Left hindlimb (tissue), 1 donor: ENCODE data around the gene WNT7A.
"Not testable (repeated sequence)": the region's sequence is repeated elsewhere in the genome, so short reads cannot be mapped to it uniquely, and the experiment has no call there.

Experiments
- DNase-seq: peaks from one replicate; pipeline ENCODE4 v3.0.0-alpha.2; 2018

Gene WNT7A

DNA sequence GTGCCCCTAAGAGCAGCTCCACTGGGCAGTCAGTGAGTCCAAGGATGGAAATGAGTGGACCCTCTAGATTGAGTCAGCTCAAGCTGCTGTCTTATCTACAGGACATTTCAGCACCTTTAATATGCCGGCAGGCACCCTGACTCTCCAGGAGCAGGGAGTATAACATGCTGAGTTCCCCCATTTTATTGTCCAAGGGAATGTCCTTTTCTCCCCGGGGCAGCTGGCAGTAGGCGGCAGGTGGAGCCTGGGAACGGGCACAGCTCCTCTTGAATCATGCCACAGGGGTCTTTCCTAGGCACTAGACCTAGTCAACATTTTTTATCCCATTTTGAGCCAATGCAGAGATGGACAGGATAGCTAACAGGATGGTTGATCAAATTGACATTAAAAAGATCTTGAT, 14.8 kb downstream of the WNT7A start:
- no peak for DNase-seq

DNA sequence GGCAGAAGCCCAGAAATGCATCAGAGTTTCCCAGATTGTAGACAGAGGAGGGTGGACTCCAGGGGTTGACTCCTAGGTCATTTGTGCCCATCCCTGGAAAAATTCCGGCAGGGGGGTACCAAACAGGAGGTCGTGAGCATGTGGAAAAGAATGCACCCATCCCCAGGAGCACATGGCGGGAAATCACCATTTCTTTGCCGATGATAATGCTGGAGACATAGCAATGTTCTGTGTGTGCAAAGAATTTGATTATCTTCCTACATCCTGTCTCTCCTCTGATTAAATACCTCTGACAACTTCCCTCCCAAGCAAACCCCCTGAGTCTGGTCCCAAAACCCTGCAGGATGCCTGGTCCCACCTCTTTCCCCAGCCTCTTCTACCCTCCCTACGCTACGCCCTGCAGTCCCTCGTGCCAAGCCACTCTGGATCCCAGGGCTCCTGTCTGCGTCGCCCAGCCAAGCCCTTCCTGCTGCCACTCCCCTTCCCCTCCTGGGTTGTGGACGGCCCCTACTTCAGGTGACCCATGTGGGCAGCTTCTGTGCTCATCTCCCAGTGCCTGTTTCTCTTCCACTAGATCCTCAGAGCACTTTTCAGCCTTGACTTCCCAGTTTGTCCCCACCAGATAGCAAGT, 15.8 kb downstream of the WNT7A start:
- DNase-seq, result no peak

- DNase-seq, result no peak
These were observed 16.4 kb downstream of the WNT7A start for GRCh38 chr3:13863382-13863952.

DNA sequence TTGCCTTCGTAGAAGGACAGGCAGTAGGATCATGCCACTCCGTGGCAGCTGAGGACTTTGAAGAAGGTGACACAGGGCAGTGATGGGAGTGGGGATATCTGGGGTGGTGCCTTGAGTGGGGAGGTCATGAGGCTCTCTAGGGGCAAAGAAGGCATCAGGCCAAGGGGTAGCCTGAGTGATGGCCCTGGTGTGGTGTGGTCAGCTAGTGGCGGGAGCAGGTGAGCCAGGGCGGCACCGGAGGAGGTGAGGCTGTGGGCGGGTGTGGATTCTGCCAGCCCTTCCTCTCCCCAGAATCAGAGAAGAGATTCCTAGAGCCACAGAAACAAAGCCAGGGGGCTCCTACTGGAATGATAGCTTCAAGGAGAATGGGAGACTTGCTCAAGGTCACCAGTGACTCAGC, 18.4 kb downstream of the WNT7A start:
- DNase-seq, result no peak

- no peak for DNase-seq
These were observed 19.9 kb downstream of the WNT7A start for GRCh38 chr3:13860001-13860400.

DNA sequence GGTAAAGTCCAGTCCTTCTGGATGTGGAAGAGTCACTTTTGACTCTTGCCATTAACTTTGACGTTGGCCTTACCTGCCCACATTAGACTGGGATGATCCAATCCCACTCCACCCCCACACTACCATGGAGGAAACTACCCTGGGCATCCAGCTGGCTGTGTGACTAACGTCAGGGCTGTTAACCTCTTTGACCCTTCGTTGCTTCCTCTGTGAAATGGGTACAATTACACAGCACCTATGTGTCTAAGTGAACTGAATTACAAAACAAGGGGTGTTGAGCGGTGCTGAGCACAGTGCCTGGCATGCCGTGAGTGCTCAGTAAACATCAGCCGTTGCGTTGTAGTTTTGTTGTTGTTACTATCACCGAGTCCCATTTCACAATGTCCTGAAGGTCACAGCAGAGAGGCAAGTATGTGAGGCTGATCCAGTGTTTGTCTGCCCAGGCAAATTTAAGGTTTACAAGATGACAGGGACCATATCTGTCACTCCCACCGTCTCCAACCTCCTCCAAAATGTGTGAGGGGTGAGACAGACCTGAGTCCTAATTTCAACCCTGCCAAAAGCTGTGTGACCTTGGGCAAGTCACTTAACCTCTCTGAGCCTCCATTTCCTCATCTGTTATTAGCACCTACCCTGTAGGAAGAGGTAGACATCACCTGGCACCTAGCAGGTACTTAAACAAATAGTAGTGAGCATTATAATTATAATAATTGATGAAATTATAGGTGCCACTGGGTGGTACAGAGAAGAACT, 20.9 kb downstream of the WNT7A start:
- DNase-seq, result no peak

DNA sequence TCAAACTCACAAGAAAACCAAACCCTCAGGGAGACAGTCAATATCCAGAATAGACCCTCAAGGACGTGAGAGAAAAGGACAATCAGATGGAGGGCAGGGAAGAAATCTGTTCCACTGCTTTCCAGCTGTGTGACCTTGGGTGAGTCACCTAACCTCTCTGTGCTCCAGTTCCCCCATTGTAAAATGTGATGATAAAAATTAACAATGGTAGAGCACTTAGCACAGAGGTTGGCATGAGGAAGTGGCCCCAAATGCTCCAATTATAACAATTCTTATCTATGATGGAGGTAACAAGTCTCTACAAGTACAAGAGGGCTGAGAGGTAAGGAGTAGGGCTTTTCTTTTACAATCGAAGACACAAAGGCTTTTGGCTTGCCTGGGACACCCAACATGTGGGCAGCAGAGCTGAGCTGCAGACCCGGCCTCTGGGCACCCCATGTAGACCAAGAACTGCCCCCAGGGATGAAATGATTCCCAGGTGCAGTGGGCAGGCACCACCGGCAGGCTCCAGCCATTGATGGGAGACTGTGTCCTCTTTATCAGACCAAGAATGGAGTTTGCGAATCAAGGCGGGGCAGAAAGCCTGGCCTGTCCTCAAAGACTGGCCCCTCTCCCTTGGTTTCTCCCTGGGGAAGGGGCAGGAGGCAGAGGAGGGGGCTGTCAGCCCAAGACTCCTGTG, 22.0 kb downstream of the WNT7A start:
- DNase-seq, result no peak

GRCh38 chr3:13856628-13857027, 23.2 kb downstream of the WNT7A start:
- not testable (repeated sequence) for DNase-seq

GRCh38 chr3:13856006-13856405, 23.9 kb downstream of the WNT7A start:
- DNase-seq, result no peak

DNA sequence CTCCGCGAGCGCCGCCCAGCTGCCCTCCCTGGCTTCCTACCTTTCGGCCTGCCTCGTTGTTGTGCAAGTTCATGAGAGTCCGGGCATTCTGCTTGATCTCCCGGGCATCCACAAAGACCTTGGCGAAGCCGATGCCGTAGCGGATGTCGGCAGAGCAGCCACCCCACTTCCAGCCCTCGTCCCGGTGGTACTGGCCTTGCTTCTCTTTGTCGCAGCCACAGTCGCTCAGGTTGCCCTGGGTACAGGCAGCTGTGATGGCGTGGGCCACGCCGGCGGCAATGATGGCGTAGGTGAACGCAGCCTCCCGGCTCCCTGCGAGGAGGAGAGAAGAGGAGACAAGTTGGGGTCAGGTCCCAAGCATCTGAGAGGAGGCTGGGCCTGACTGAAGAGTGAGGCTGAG, 25.4 kb downstream of the WNT7A start:
- DNase-seq, result no peak

- no peak for DNase-seq
These were observed 25.9 kb downstream of the WNT7A start for GRCh38 chr3:13853978-13854296.

DNA sequence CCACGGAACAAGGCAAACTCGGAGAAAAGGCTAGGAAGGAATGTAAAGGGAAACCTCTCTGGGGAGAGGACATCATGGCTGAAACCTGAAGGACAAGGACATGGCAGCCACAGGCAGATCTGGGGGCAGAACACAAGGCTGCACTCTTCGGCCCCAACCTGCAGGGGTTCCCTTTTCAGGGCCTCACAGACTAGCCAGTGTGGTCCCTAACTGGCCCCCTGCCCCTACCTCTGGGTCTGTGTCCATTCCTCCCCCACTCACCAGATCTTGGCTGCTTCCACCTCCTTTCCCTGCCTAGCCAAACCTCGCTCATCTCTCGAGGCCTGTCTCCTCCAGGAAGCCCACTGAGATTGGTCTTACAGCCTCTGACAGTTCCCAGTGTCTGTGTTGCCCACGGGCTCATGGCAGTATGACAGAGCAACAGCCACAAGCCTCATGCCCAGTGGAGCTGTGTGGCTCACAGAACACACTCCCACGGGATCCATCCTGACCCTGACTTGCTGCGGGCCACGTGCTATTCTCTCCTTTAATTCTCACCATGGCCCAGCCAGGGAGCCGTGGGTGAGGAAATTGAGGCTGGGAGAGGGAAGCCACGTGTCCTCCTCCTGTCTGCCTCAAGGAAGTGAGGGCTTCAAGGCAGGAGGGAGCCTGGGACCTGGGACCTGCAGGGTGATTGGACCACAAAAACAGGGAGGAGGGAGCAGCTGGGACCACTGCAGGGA, 26.5 kb downstream of the WNT7A start:
- DNase-seq, result no peak

DNA sequence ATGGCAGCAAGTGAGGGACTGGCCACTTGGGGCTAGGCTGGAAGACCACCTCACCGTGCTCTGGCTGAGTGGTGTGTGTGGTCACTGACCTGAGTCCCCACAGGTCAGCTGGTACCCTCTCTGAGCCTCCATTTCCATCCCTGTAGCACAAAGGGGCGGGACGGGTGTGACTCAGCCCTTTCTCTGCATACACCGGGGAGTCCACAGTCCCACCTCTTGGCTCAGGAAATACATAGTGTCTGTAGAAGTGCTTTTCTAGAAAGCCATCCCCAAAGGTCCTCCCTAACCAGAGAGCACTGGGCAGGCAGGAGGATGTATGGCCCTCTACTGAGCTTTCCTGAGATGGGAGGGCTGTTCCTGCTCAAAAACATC, 27.2 kb downstream of the WNT7A start:
- no peak for DNase-seq

GRCh38 chr3:13851997-13852637, 27.8 kb downstream of the WNT7A start:
- DNase-seq, result no peak

DNA sequence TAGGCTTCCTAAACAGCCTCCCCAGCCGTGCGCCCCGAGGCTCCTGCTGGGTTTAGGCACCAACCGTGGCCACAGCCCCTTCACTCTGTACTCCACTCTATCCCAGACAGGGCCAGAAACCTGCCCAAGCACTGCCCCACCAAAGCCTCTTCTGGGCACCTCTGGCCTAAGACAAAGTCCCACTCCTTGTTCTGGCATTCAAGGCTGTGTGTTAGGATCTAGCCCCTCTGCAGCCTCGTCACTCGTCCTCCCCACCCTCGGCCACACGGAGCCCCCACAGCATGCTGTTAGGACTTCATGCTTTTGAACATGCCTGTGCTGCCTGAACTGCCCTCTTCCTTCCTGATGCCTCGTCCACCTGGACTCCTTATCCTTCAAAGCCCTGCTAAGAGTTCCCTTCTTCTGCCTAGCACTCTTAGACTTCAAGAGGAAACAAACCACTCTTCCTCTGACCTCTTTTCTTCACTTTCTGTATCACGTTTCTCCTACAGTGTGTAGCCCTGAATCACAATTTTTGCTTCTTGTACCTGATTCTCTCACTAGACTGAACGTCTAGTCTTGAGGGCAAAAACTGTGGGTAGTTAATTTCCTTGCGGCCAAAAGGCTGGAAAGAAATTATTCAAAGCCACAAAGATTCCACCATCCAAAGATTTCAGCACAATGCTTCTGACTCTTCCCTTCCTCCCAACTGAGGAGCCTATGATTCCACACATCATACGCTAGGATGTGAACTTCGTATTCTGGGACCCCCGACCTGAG, 28.6 kb downstream of the WNT7A start:
- no peak for DNase-seq

GRCh38 chr3:13850161-13850945, 29.5 kb downstream of the WNT7A start:
- DNase-seq, result no peak

DNA sequence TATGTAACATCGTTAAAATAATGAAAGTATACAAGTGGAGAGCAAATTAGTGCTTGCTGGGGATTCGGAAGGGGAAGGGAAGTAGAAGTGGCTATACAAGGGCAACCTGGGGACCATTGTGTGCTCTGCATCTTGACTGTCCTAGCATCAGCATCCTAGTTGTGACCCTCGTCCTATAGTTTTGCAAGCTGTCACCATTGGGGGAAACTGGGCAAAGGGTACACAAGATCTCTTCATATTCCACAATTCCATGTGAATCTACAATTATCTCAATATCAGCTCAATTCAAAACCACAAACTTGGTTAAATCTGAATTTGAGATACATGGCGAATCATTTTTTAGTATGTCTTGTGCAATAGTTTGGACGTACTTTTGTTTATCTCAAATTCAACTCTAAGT, 30.9 kb downstream of the WNT7A start:
- no peak for DNase-seq

GRCh38 chr3:13846716-13847570, 32.9 kb downstream of the WNT7A start:
- DNase-seq, result no peak

- DNase-seq, result no peak
These were observed 33.6 kb downstream of the WNT7A start for GRCh38 chr3:13846238-13846637.

- DNase-seq, result no peak
These were observed 34.1 kb downstream of the WNT7A start for GRCh38 chr3:13845806-13846205.
